B cell (primary cell): ENCODE data around the gene INTS3. TPM values are rescaled to one million over a fixed set of nuclear protein-coding genes. Genes with fewer than 3 reads are reported as not detected.

Experiments used
- ATAC-seq: fragments of 200-7000 bp; cut with Tn5 transposase; one replicate; pipeline ENCODE4 v1.10.0; 2021; ENCODE audit warnings: low read depth, mild to moderate bottlenecking, moderate number of reproducible peaks, moderate library complexity
- CTCF ChIA-PET: fragments of 350-600 bp; sonication (Branson Sonifier 250); formaldehyde crosslinking; loops from one replicate; lab custom pipeline; 2021; ENCODE audit warnings: antibody characterized with exemption, inconsistent platforms; lab: Charles Lee
- POLR2A ChIA-PET: fragments of 350-600 bp; sonication (Branson Sonifier 250); formaldehyde crosslinking; loops from one replicate; lab custom pipeline; 2021; ENCODE audit warnings: antibody characterized with exemption; lab: Charles Lee
- DNase-seq: peaks from one replicate; pipeline ENCODE4 v3.0.0; 2013
- H2AFZ ChIP-seq: 2 replicates; pipeline ENCODE4 v1.6.1; 2012; ENCODE audit warnings: mild to moderate bottlenecking, low read depth, low read length; ENCODE audit not compliant: insufficient read depth, poor library complexity, severe bottlenecking
- H3K27ac ChIP-seq, 2 donors: 1 replicate in 1 of 2; 2 replicates in 1 of 2; pipeline ENCODE4 v1.5.1; 2012 to 2013; ENCODE audit warnings: low read length in 2 of 2, mild to moderate bottlenecking in 2 of 2, moderate library complexity in 1 of 2
- H3K27me3 ChIP-seq, 4 experiments: fragments of 200-600 bp in 1 of 4; sonication (generic) in 1 of 4; replicated peaks in 1 of 4; 1 replicate in 2 of 4; 2 replicates in 2 of 4; pipeline versions ENCODE4 v1.6.1 to v1.7.0; 2013 to 2016; ENCODE audit warnings: low read length in 3 of 4, mild to moderate bottlenecking in 2 of 4, mixed read lengths in 1 of 4, moderate library complexity in 1 of 4; ENCODE audit not compliant: insufficient read depth in 4 of 4, control insufficient read depth in 3 of 4; ENCODE audit errors: control extremely low read depth in 1 of 4
- H3K36me3 ChIP-seq, 2 experiments: replicated peaks in 1 of 2; 1 replicate in 1 of 2; 2 replicates in 1 of 2; pipeline versions ENCODE4 v1.6.1 to v1.7.1; 2013; ENCODE audit warnings: low read length in 1 of 2; ENCODE audit not compliant: insufficient read depth in 2 of 2, control insufficient read depth in 1 of 2; ENCODE audit errors: control extremely low read depth in 1 of 2, extremely low read depth in 1 of 2
- H3K4me1 ChIP-seq, 2 donors: fragments of 200-600 bp in 1 of 2; sonication (generic) in 1 of 2; 1 replicate in 1 of 2; 2 replicates in 1 of 2; pipeline versions ENCODE4 v1.5.1 to v1.6.1; 2013 to 2017; ENCODE audit warnings: low read length in 2 of 2; ENCODE audit not compliant: control insufficient read depth in 2 of 2, insufficient read depth in 2 of 2
- H3K4me2 ChIP-seq: replicated peaks from 2 replicates; pipeline ENCODE3; 2012; ENCODE audit warnings: mild to moderate bottlenecking, low read depth, low read length; ENCODE audit not compliant: poor library complexity, severe bottlenecking
- H3K4me3 ChIP-seq, 5 experiments: fragments of 200-600 bp in 1 of 5; sonication (generic) in 1 of 5; 1 replicate in 3 of 5; 2 replicates in 2 of 5; pipeline versions ENCODE4 v1.5.1 to v1.7.0; 2011 to 2016; ENCODE audit warnings: low read length in 4 of 5, mild to moderate bottlenecking in 4 of 5, low read depth in 2 of 5, control low read depth in 1 of 5, moderate library complexity in 1 of 5; ENCODE audit not compliant: insufficient read depth in 1 of 5; ENCODE audit errors: control extremely low read depth in 1 of 5, extremely low read depth in 1 of 5
- H3K79me2 ChIP-seq: fragments of 200-600 bp; sonication (generic); one replicate; pipeline ENCODE4 v1.6.0; 2016; ENCODE audit warnings: low read length; ENCODE audit not compliant: control insufficient read depth, insufficient read depth
- H3K9ac ChIP-seq: fragments of 200-600 bp; sonication (generic); 2 replicates; pipeline ENCODE4 v1.6.1; 2017; ENCODE audit warnings: mild to moderate bottlenecking, low read length, moderate library complexity
- H3K9me3 ChIP-seq, 3 donors: one replicate each; pipeline versions ENCODE4 v1.6.1 to v1.7.1; 2013; ENCODE audit warnings: low read length in 2 of 3; ENCODE audit not compliant: control insufficient read depth in 2 of 3, insufficient read depth in 1 of 3; ENCODE audit errors: control extremely low read depth in 1 of 3
- H4K20me1 ChIP-seq: 2 replicates; pipeline ENCODE4 v1.6.0; 2012; ENCODE audit warnings: mild to moderate bottlenecking, low read length; ENCODE audit not compliant: insufficient read depth, control insufficient read depth, poor library complexity, severe bottlenecking
- H3K27ac Mint-ChIP-seq: one replicate; pipeline ENCODE4 v1.8.0; 2021; ENCODE audit warnings: mixed read lengths
- H3K27me3 Mint-ChIP-seq: one replicate; pipeline ENCODE4 v1.8.0; 2021; ENCODE audit warnings: mixed read lengths
- H3K4me1 Mint-ChIP-seq: one replicate; pipeline ENCODE4 v1.8.0; 2021; ENCODE audit warnings: mixed read lengths
- H3K4me3 Mint-ChIP-seq: one replicate; pipeline ENCODE4 v1.8.0; 2021; ENCODE audit warnings: mixed read lengths
- H3K9me3 Mint-ChIP-seq: one replicate; pipeline ENCODE4 v1.8.0; 2022; ENCODE audit warnings: mixed read lengths; ENCODE audit not compliant: insufficient read depth
- EZH2 ChIP-seq: IDR thresholded peaks from 2 replicates; pipeline ENCODE4 v1.6.1; 2012; ENCODE audit warnings: borderline replicate concordance, low read depth, mild to moderate bottlenecking, moderate library complexity, low read length; ENCODE audit not compliant: insufficient read depth, poor library complexity, severe bottlenecking
- WGBS: methylation state at CpG from one replicate; pipeline ENCODE4 v1.1.5; 2013; ENCODE audit warnings: missing lambda C conversion rate; ENCODE audit not compliant: insufficient coverage; 5-methylcytosine and 5-hydroxymethylcytosine counted together
- intact Hi-C: fragments of 100-400 bp; cut with micrococcal nuclease; formaldehyde crosslinking; loops from one replicate; pipeline ENCODE4 v1.10.0; 2022
- polyA plus RNA-seq: library from polyadenylated mRNA; depleted of rRNA; stranded (reverse); fragments of >200 nt; gene quantifications from 2 replicates; pipeline ENCODE4 v1.2.3, GENCODE V29; 2012
- total RNA-seq, 2 donors: library from RNA; stranded (reverse); fragments of 120-200 nt in 1 of 2; gene quantifications; 1 replicate in 1 of 2; 2 replicates in 1 of 2; pipeline versions ENCODE4 v1.2.3 to v1.2.4, GENCODE V29; 2013 to 2022
- TF ChIP-seq, protein P1 (sequence below): fragments of 200-600 bp; IDR thresholded peaks from one replicate; pipeline ENCODE4 v1.8.0; 2022; ENCODE audit warnings: antibody characterized with exemption, mild to moderate bottlenecking

The INTS3 gene
- total and polyA plus RNA-seq, 2 donors (not counting 1 experiment from before 2014, with no cell fraction given), result 69.1 to 84.1 TPM

DNA sequence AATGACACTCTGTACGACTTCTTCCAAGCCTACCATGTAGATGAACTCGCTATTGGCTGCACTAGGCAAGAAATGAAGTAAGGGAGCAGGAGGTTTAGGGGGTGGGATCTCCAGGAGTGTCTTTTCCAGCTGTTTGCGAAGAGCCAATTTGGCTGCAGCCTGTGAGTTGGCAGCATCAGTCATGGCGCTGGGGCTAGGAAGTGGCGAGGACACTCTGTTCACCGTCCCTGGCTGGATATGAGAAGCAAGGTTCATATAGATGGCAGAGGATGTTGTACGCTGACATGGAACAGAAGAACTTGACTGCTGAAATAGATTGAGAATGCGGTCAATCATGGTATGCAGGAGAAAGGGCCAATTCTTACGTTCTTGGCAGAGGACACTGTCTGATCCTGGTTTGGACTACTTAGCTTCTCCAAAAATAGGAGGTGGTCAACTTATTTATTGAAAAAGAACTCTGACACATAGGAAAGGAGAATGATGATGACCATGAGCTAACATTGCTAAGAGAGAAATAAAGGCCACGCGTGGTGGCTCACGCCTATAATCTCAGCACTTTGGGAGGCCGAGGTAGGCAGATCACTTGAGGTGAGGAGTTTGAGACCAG, 88.5 kb downstream of the INTS3 start:
- H3K9me3 ChIP-seq, result no peaks in the 10 kb centered on the region
- CTCF ChIA-PET, result interaction anchor here (2.0 to 7.7 kb wide), 2 partner anchors 19 to 169 kb away, joined by 9 to 68 read pairs; partner anchors contain the start of gene RAB13
- POLR2A ChIA-PET, result no interaction called here

DNA sequence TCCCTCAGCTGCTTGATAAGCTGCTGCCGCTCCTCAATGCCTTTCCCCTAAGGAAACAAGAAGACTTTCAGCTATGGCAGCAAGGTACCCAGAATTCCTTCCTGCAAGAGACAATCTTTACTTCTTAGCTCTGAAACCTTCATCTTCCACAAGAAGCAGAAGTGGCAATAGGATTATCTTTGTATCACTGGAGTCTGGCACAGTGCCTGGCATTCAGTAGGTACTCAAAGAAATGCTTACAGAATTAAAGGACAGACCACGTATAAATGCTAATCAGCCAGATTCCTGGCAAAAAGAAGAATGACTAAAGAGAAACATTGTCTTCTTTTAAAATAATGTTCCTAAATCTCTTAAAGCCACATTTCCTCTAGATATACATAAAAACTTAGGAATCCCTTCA, 91.0 kb downstream of the INTS3 start:
- Histone ChIP-seq H3K27ac (no peak overlapping the region), H3K27me3 (no peaks in the 10 kb centered on the region), H3K36me3 (peaks cover 0 to 47% of the 10 kb centered on the region in 2 experiments), H3K9ac (no peak overlapping the region), H3K4me1 (peaks cover 0 to 3% of the 10 kb centered on the region in 2 donors), H4K20me1 (peaks cover 10% of the 10 kb centered on the region), H2AFZ (no peak overlapping the region), H3K79me2 (peaks cover 45% of the 10 kb centered on the region), H3K4me3 (no peak overlapping the region), H3K9me3 (no peaks in the 10 kb centered on the region), H3K4me2 (no peak overlapping the region)
- ChIA-PET CTCF (interaction anchor here (0.6 to 7.7 kb wide), 5 partner anchors 9 to 192 kb away, joined by 3 to 68 read pairs (median 3); partner anchors contain the start of gene RAB13), POLR2A (no interaction called here)
- intact Hi-C loops, result no loop called here
- 100% methylated on average over 2 of the region's 2 CpGs for WGBS
- Mint-ChIP-seq H3K27me3 (no peaks in the 10 kb centered on the region), H3K9me3 (no peaks in the 10 kb centered on the region), H3K4me3 (no peak overlapping the region), H3K4me1 (peaks cover 4% of the 10 kb centered on the region), H3K27ac (peak overlapping the region; percentile 21)
- no peak for DNase-seq
- TF ChIP-seq, protein P1, sequence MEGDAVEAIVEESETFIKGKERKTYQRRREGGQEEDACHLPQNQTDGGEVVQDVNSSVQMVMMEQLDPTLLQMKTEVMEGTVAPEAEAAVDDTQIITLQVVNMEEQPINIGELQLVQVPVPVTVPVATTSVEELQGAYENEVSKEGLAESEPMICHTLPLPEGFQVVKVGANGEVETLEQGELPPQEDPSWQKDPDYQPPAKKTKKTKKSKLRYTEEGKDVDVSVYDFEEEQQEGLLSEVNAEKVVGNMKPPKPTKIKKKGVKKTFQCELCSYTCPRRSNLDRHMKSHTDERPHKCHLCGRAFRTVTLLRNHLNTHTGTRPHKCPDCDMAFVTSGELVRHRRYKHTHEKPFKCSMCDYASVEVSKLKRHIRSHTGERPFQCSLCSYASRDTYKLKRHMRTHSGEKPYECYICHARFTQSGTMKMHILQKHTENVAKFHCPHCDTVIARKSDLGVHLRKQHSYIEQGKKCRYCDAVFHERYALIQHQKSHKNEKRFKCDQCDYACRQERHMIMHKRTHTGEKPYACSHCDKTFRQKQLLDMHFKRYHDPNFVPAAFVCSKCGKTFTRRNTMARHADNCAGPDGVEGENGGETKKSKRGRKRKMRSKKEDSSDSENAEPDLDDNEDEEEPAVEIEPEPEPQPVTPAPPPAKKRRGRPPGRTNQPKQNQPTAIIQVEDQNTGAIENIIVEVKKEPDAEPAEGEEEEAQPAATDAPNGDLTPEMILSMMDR, result no peak
- TF ChIP-seq EZH2, result no peak
- ATAC-seq, result no peak

More for the DNA sequence above, 88.5 kb downstream of the INTS3 start:
- no peak overlapping the region for H3K4me3 ChIP-seq
- DNase-seq, result no peak
- H3K79me2 ChIP-seq, result peaks cover 33% of the 10 kb centered on the region
- no peaks in the 10 kb centered on the region for H3K27me3 Mint-ChIP-seq
- 95% methylated on average over 10 of the region's 13 CpGs for WGBS
- no peak overlapping the region for H2AFZ ChIP-seq
- H3K4me1 ChIP-seq, result peaks cover 0 to 1% of the 10 kb centered on the region in 2 donors
- H3K27ac Mint-ChIP-seq, result no peak overlapping the region
- peaks cover 5 to 70% of the 10 kb centered on the region in 2 experiments for H3K36me3 ChIP-seq
- no peak overlapping the region for H3K4me2 ChIP-seq
- no peak overlapping the region for H3K27ac ChIP-seq
- no peak overlapping the region for H3K9ac ChIP-seq
- no peak for ATAC-seq
- no peak for TF ChIP-seq EZH2
- TF ChIP-seq, protein P1, result no peak
- H3K4me3 Mint-ChIP-seq, result no peak overlapping the region
- peaks cover 3% of the 10 kb centered on the region for H3K4me1 Mint-ChIP-seq
- intact Hi-C loops, result no loop called here
- no peaks in the 10 kb centered on the region for H3K9me3 Mint-ChIP-seq
- H4K20me1 ChIP-seq, result peaks cover 4% of the 10 kb centered on the region
- no peaks in the 10 kb centered on the region for H3K27me3 ChIP-seq
